BE2C (cell line): ENCODE measurements around the gene ANKRD27.

Experiments used
- DNase-seq: peaks from one replicate; pipeline ENCODE4 v3.0.0-alpha.2; 2020
- H3K27me3 ChIP-seq: fragments of 250-450 bp; sonication (Bioruptor Pico); 2 replicates; pipeline ENCODE4 v1.5.1; 2020; ENCODE audit warnings: mild to moderate bottlenecking
- H3K36me3 ChIP-seq: fragments of 250-450 bp; sonication (Bioruptor Pico); 2 replicates; pipeline ENCODE4 v1.5.1; 2020; ENCODE audit warnings: mild to moderate bottlenecking
- H3K4me1 ChIP-seq: fragments of 250-450 bp; sonication (Bioruptor Pico); 2 replicates; pipeline ENCODE4 v1.5.1; 2020
- H3K4me3 ChIP-seq: 2 replicates; pipeline ENCODE4 v1.5.1; 2011; ENCODE audit warnings: low read depth, low read length
- H3K9me3 ChIP-seq: fragments of 250-450 bp; sonication (Bioruptor Pico); 2 replicates; pipeline ENCODE4 v1.5.1; 2020
- TF ChIP-seq, protein P1 (sequence below): IDR thresholded peaks from 2 replicates; pipeline ENCODE4 v1.5.1; 2012; ENCODE audit warnings: mild to moderate bottlenecking, low read depth, low read length

ANKRD27 gene

GRCh38 chr19:32630338-32630737, 44.6 kb downstream of the ANKRD27 start:
- Histone ChIP-seq H3K9me3 (no peaks in the 10 kb centered on the region), H3K36me3 (peaks cover 11% of the 10 kb centered on the region; the same call in 1 of the 2 replicates), H3K4me1 (peaks cover 13% of the 10 kb centered on the region), H3K27me3 (no peaks in the 10 kb centered on the region), H3K4me3 (no peak overlapping the region)
- TF ChIP-seq, protein P1, sequence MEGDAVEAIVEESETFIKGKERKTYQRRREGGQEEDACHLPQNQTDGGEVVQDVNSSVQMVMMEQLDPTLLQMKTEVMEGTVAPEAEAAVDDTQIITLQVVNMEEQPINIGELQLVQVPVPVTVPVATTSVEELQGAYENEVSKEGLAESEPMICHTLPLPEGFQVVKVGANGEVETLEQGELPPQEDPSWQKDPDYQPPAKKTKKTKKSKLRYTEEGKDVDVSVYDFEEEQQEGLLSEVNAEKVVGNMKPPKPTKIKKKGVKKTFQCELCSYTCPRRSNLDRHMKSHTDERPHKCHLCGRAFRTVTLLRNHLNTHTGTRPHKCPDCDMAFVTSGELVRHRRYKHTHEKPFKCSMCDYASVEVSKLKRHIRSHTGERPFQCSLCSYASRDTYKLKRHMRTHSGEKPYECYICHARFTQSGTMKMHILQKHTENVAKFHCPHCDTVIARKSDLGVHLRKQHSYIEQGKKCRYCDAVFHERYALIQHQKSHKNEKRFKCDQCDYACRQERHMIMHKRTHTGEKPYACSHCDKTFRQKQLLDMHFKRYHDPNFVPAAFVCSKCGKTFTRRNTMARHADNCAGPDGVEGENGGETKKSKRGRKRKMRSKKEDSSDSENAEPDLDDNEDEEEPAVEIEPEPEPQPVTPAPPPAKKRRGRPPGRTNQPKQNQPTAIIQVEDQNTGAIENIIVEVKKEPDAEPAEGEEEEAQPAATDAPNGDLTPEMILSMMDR, result no peak
- no peak for DNase-seq

DNA sequence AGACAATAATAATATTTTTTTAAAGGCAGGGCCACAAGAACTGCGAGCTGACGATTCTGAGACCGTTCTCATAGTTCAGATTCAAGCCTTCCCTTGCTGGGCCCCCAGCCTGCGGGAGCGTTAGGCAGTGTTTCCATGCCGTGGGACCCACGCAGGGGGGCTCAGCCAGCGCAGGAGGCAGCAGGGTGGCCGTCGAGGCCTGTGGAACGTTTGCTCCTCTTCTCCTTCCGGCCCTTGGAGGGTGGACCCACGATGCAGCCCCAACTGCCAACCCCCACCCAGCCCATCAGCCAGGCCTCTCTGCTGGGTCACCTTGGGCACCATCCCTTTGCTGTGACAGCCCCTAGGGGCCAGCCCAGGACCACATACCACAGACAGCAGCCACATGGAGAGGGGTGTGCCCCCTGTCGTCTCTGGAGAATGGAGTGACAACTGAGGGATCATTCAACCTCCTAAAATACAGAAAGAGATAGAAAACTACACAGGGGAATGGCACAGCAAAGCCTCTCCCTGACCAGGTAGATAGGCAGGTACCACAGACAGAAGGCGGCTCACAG, 47.2 kb downstream of the ANKRD27 start:
- H3K36me3 ChIP-seq, result peaks cover 18% of the 10 kb centered on the region

DNA sequence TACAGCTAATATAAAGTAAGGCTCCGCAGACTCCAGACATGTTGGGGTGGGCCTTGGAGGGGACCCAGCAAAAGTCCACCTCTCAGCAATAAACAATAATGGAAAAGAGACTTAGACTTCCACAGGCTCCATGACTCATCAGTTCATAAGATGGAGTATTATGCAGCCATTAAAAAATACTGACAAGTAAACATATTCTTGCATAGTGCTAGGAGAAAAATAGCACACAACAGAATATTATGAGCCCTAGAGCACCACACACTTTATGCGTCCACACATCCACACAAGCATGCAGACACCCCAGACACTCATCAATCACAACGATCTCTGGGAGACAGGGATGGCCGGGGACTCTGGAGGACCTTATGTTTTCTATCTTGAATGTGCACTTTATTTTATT, 48.0 kb downstream of the ANKRD27 start:
- TF ChIP-seq, protein P1, result no peak
- no peaks in the 10 kb centered on the region for H3K9me3 ChIP-seq
- H3K36me3 ChIP-seq, result peaks cover 18% of the 10 kb centered on the region
- H3K4me1 ChIP-seq, result peaks cover 13% of the 10 kb centered on the region
- no peak overlapping the region for H3K4me3 ChIP-seq
- H3K27me3 ChIP-seq, result no peaks in the 10 kb centered on the region
- no peak for DNase-seq

More for the DNA sequence above, 47.2 kb downstream of the ANKRD27 start:
- H3K4me3 ChIP-seq, result no peak overlapping the region
- DNase-seq, result peak; percentile 65
- peaks cover 13% of the 10 kb centered on the region for H3K4me1 ChIP-seq
- TF ChIP-seq, protein P1, result peak; percentile 54
- no peaks in the 10 kb centered on the region for H3K27me3 ChIP-seq
- no peaks in the 10 kb centered on the region for H3K9me3 ChIP-seq

GRCh38 chr19:32624410-32624809, 50.6 kb downstream of the ANKRD27 start:
- peaks cover 18% of the 10 kb centered on the region for H3K36me3 ChIP-seq
- TF ChIP-seq, protein P1, result no peak
- no peaks in the 10 kb centered on the region for H3K27me3 ChIP-seq
- no peak for DNase-seq
- H3K4me1 ChIP-seq, result peaks cover 13% of the 10 kb centered on the region
- no peak overlapping the region for H3K4me3 ChIP-seq
- H3K9me3 ChIP-seq, result no peaks in the 10 kb centered on the region

DNA sequence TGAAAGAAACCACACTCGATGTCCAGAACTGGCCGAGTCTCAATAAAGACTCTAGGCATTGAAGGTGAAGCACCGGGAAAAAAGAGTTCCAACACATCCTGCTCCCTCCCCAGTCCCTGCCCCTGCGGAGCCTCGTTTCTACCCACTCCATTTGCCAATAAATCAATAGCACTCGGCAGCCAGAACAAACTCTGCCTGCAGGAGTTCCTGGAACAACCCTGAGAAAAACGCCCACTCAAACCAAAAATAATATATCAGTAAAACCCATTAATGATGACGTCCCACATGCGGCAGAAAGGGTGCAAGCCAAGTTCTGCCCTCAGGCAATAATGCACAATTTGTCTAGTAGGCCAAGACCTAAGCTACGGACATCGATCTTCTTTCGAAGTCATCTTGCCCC, 53.0 kb downstream of the ANKRD27 start:
- Histone ChIP-seq H3K36me3 (peaks cover 23% of the 10 kb centered on the region), H3K27me3 (no peaks in the 10 kb centered on the region), H3K4me1 (no peaks in the 10 kb centered on the region), H3K4me3 (no peak overlapping the region), H3K9me3 (no peaks in the 10 kb centered on the region)
- DNase-seq, result no peak
- TF ChIP-seq, protein P1, result no peak

DNA sequence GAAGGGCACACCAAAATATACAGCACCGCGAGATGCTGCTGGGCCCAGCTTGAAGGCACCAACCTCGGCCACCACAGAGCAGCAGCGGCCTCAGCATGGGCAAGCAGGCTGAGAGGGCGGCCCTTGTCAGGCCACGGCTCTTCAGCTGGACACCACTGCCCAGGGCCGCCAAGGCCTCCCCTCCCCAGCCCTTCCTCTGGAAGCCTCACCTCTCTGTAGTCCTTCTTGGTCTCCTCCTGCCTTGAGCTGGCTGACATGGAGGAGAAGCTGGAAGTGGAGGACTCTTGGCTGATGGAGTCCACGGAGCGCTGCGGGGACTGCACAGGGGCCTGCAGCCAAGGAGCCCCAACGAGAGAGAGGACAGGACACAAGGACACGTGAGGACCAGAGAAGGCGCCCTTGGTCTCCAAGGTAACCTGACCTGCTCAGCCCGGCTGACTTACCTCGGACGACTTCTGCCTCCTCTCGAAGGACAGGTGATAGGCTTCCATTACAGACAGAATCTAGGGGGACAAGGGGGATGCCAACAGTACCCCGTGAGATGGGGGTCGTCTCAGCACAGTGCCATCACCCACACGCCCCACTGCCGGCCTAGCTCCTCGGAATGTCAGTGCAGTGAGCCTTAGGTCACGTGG, 55.8 kb downstream of the ANKRD27 start:
- Histone ChIP-seq H3K4me3 (no peak overlapping the region), H3K36me3 (peaks cover 21% of the 10 kb centered on the region), H3K27me3 (no peaks in the 10 kb centered on the region), H3K4me1 (no peaks in the 10 kb centered on the region), H3K9me3 (no peaks in the 10 kb centered on the region)
- no peak for DNase-seq
- TF ChIP-seq, protein P1, result no peak
